ENCODE data around the gene USP38.

GRCh38 chr4:143262838-143263237 lies 78.1 kb downstream of the USP38 start:
- TF ChIP-seq CTCF (IDR thresholded peaks at IDR 0.05; ENCODE audit: poor library complexity) (no peak), EZH2phosphoT487 (IDR thresholded peaks at IDR 0.05; ENCODE audit: low read depth, severe bottlenecking, unreplicated experiment) (no peak), EZH2 (IDR thresholded peaks at IDR 0.05; ENCODE audit: borderline replicate concordance) (no peak)

Measured in hepatocyte (in vitro differentiated cells).